Measurements from ENCODE around the gene FADS3. TPM values are rescaled to one million over a fixed set of nuclear protein-coding genes. Genes with fewer than 3 reads are reported as not detected.
A peak's percentile ranks its signal among the peaks of the same experiment; 100 is the strongest.

The FADS3 gene
- total RNA-seq, 4 donors from 2014 or later, result 10.9 to 27.8 (median 18.3) TPM

DNA sequence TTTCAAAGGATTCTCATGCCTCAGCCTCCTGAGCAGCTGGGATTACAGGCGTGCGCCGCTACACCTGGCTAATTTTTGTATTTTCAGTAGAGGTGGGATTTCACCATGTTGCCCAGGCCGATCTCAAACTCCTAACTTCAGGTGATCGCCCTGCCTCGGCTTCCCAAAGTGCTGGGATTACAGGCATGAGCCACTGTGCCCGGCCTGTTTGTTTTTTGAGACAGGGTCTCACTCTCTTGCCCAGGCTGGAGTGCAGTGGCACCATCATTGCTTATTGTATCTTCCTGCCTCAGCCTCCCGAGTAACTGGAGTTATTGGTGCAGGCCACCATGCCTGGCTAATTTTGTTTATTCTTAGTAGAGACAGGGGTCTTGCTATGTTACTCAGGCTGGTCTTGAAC is 55.2 kb downstream of the FADS3 start:
- no peak overlapping the region for H3K4me3 ChIP-seq (ENCODE audit: low read depth, poor library complexity, severe bottlenecking)
- TF ChIP-seq, protein P1, sequence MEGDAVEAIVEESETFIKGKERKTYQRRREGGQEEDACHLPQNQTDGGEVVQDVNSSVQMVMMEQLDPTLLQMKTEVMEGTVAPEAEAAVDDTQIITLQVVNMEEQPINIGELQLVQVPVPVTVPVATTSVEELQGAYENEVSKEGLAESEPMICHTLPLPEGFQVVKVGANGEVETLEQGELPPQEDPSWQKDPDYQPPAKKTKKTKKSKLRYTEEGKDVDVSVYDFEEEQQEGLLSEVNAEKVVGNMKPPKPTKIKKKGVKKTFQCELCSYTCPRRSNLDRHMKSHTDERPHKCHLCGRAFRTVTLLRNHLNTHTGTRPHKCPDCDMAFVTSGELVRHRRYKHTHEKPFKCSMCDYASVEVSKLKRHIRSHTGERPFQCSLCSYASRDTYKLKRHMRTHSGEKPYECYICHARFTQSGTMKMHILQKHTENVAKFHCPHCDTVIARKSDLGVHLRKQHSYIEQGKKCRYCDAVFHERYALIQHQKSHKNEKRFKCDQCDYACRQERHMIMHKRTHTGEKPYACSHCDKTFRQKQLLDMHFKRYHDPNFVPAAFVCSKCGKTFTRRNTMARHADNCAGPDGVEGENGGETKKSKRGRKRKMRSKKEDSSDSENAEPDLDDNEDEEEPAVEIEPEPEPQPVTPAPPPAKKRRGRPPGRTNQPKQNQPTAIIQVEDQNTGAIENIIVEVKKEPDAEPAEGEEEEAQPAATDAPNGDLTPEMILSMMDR (IDR thresholded peaks at IDR 0.05), result no peak
- no peak for TF ChIP-seq POLR2A (IDR thresholded peaks at IDR 0.05)
- intact Hi-C loops (cut with DNase I; ENCODE audit: low total_unique reads), result no loop called here
- DNase-seq (ENCODE audit: low spot score in 2 of 2), result no peak
- 95 to 99% methylated on average over 8 of the region's 8 CpGs for WGBS, 2 donors

DNA sequence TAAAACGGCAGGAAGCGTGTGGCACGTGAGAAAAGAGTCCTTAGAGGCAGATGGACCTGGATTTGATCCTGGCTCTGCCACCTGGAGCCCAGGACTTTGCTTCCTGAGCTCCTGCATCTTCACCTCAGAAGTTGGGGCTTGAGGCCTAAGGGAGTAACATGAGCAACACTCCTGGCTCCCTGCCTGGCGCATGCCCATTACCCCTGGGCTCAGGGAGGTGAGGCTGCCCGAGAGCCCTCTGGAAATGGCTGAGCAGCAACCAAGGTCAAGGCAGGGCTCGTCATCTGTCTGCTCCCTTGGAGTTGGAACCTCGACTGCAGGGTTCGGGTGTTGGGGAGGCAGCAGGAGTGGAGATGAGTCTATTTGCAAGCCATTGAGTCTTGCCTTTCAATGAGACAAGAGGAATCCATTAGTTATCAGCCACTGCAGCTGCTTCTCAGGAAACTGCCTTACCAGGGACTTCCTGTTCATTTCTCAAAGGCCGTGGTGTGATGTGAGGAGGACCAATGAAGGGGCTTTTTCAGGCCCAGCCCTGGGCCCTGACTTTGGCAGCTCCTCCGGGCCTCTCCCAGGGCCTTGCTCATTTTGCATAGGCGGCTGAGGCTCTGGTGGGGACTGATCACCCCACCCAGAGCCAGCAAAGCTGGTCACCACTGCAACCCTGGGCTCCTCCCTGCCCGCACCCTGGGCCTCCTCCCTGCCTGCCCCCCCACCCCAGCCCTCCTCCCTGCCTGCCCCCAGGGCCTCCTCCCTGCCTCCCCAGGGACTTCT is 56.9 kb downstream of the FADS3 start:
- 50 to 57% methylated on average over 11 to 12 of the region's 12 CpGs for WGBS, 2 donors
- intact Hi-C loops (cut with DNase I; ENCODE audit: low total_unique reads), result no loop called here
- no peak overlapping the region for H3K4me3 ChIP-seq (ENCODE audit: low read depth, poor library complexity, severe bottlenecking)
- DNase-seq (ENCODE audit: low spot score in 2 of 2), result peak in 1 of 2 donors; percentile 23
- TF ChIP-seq, protein P1 (IDR thresholded peaks at IDR 0.05), result no peak
- TF ChIP-seq POLR2A (IDR thresholded peaks at IDR 0.05), result no peak

DNA sequence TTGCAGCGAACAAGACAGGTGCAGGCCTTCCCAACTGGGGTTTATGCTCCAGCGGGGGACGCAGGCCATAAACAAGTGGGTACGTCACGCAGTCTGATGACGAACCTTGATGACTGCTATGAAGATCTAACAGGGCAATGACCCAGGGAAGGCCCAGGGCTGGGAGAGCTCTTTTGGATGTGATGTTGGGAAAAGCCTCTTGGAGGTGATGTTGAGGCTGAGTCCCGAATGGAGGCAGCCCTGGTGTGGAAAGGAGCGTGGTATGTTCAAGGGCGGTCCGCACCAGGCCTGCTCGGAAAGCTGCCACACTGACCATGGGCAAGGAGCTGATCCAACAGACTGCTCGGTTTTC is 57.4 kb downstream of the FADS3 start:
- WGBS, 2 donors, result 91 to 93% methylated on average over 12 of the region's 12 CpGs
- intact Hi-C loops (cut with DNase I; ENCODE audit: low total_unique reads), result no loop called here
- DNase-seq (ENCODE audit: low spot score in 2 of 2), result no peak

DNA sequence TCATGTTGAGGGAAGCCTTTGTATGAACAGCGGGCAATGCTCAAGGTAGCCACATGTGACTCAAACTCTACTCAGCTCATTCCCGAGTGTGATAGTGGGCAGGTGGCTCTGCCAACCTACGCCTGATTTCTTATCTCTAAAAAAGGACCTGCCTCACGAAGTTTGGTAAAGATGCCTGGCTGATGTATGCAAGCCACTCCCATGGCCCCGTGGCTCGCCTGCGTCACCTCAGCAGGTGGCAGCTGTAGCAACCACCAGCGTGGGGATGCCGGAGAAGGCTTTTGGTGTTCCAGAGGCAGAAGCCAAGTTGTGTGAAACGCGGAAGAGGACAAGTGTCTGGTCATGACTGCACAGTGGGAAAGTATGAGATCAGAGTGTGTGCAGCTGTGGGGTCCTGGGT is 57.9 kb downstream of the FADS3 start:
- DNase-seq (ENCODE audit: low spot score in 2 of 2), result no peak
- no peak overlapping the region for H3K4me3 ChIP-seq (ENCODE audit: low read depth, poor library complexity, severe bottlenecking)
- intact Hi-C loops (cut with DNase I; ENCODE audit: low total_unique reads), result no loop called here
- no peak for TF ChIP-seq POLR2A (IDR thresholded peaks at IDR 0.05)
- TF ChIP-seq, protein P1 (IDR thresholded peaks at IDR 0.05), result no peak
- WGBS, 2 donors, result 78 to 85% methylated on average over 11 of the region's 11 CpGs

More for the DNA sequence above, 57.4 kb downstream of the FADS3 start:
- TF ChIP-seq, protein P1 (IDR thresholded peaks at IDR 0.05), result no peak
- no peak for TF ChIP-seq POLR2A (IDR thresholded peaks at IDR 0.05)
- no peak overlapping the region for H3K4me3 ChIP-seq (ENCODE audit: low read depth, poor library complexity, severe bottlenecking)

DNA sequence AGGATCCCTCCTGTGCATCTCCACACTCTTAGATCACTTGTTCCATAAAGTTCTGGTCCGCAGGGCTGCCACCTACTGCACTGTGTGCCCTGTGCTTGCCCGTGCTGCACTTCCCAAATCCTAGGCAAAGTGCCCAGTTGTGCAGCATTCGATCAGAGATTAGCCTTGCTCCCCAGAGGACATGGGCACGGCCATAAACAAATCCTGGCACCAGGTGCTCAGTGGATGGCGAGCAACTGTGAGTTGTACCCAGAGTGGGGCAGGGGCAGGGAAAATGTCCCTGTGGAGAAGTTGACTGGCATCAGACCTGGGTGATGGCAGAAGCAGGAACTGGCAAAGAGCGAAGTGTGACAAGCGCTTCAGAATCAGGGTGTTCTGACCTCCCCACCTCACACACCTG is 58.6 kb downstream of the FADS3 start:
- 63 to 64% methylated on average over 7 of the region's 7 CpGs for WGBS, 2 donors
- TF ChIP-seq, protein P1 (IDR thresholded peaks at IDR 0.05), result no peak
- no peak for TF ChIP-seq POLR2A (IDR thresholded peaks at IDR 0.05)
- no peak overlapping the region for H3K4me3 ChIP-seq (ENCODE audit: low read depth, poor library complexity, severe bottlenecking)
- intact Hi-C loops (cut with DNase I; ENCODE audit: low total_unique reads), result no loop called here
- DNase-seq (ENCODE audit: low spot score in 2 of 2), result no peak

DNA sequence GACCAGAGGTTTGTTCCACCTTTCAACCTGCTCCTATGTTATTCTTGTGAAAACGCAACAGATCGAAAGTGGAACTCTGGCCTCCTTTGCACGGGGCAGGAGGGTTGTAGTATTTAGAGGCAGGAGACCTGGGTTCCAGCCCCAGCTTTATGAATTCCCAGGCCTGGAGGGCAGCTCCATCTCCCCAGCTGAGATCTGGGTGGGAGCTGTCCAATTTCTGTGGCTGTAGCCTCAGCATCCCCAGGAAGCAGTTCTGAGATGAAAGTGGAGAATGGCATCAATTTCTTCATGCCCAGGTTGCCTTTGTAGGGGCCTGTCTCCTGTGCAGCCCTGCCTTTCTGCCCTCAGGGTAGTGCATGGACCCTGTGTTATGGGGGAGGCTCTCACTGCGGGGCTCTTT is 59.1 kb downstream of the FADS3 start:
- DNase-seq (ENCODE audit: low spot score in 2 of 2), result no peak
- no peak for TF ChIP-seq POLR2A (IDR thresholded peaks at IDR 0.05)
- TF ChIP-seq, protein P1 (IDR thresholded peaks at IDR 0.05), result no peak
- intact Hi-C loops (cut with DNase I; ENCODE audit: low total_unique reads), result no loop called here
- 87 to 94% methylated on average over 4 of the region's 4 CpGs for WGBS, 2 donors
- H3K4me3 ChIP-seq (ENCODE audit: low read depth, poor library complexity, severe bottlenecking), result no peak overlapping the region
